WTC11 (cell line): Measurements from ENCODE around the gene UBXN6. TPM values are rescaled to one million over a fixed set of nuclear protein-coding genes. Genes with fewer than 3 reads are reported as not detected.

ENCODE experiments used
- ATAC-seq: fragments of 200-7000 bp; cut with Tn5 transposase; 2 replicates; pipeline ENCODE4 v1.10.0; 2021; ENCODE audit warnings: mild to moderate bottlenecking, moderate library complexity
- CTCF ChIA-PET: fragments of 300-600 bp; sonication (Branson Sonifier 250); formaldehyde crosslinking; loops from one replicate; lab custom pipeline; 2021; ENCODE audit warnings: antibody characterized with exemption; lab: Charles Lee
- POLR2A ChIA-PET: fragments of 350-600 bp; sonication (Branson Sonifier 250); formaldehyde crosslinking; loops from one replicate; lab custom pipeline; 2021; ENCODE audit warnings: antibody characterized with exemption; lab: Charles Lee
- DNase-seq: peaks from one replicate; pipeline ENCODE4 v3.0.0; 2021; ENCODE audit warnings: low spot score
- H3K27ac Mint-ChIP-seq: 2 replicates; pipeline ENCODE4 v1.8.0; 2021; ENCODE audit warnings: mixed read lengths
- H3K27me3 Mint-ChIP-seq: 2 replicates; pipeline ENCODE4 v1.8.0; 2021; ENCODE audit warnings: low read depth, mild to moderate bottlenecking, moderate library complexity, mixed read lengths
- H3K36me3 Mint-ChIP-seq: 2 replicates; pipeline ENCODE4 v1.8.0; 2021; ENCODE audit warnings: mixed read lengths
- H3K4me1 Mint-ChIP-seq: 2 replicates; pipeline ENCODE4 v1.8.0; 2022; ENCODE audit warnings: mixed read lengths
- H3K4me3 Mint-ChIP-seq: 2 replicates; pipeline ENCODE4 v1.8.0; 2021; ENCODE audit warnings: mild to moderate bottlenecking, moderate library complexity, mixed read lengths
- H3K9me3 Mint-ChIP-seq: 2 replicates; pipeline ENCODE4 v1.8.0; 2021; ENCODE audit warnings: mixed read lengths
- CBFB ChIP-seq: sonication (generic); formaldehyde crosslinking; IDR thresholded peaks from 2 replicates; pipeline ENCODE4 v1.8.1; 2022; ENCODE audit warnings: mild to moderate bottlenecking, low read depth, missing genetic modification reagents
- CREM ChIP-seq: sonication (generic); formaldehyde crosslinking; IDR thresholded peaks from 2 replicates; pipeline ENCODE4 v1.8.1; 2022; ENCODE audit warnings: mild to moderate bottlenecking, missing genetic modification reagents, moderate library complexity
- CTCF ChIP-seq: fragments of 200-600 bp; IDR thresholded peaks from 2 replicates; pipeline ENCODE4 v1.8.0; 2022; ENCODE audit warnings: antibody characterized with exemption
- ETV6 ChIP-seq: sonication (generic); formaldehyde crosslinking; IDR thresholded peaks from 2 replicates; pipeline ENCODE4 v1.8.1; 2022; ENCODE audit warnings: mild to moderate bottlenecking, missing genetic modification reagents
- HMGA2 ChIP-seq: fragments of 250-450 bp; sonication (Bioruptor Pico); IDR thresholded peaks from 2 replicates; pipeline ENCODE4 v1.4.0; 2021; ENCODE audit warnings: mild to moderate bottlenecking, moderate library complexity
- MAX ChIP-seq: sonication (generic); formaldehyde crosslinking; IDR thresholded peaks from 2 replicates; pipeline ENCODE4 v1.8.0; 2022; ENCODE audit warnings: mild to moderate bottlenecking, missing genetic modification reagents
- MXD4 ChIP-seq: fragments of 250-450 bp; sonication (Bioruptor Pico); IDR thresholded peaks from 2 replicates; pipeline ENCODE4 v1.8.0; 2021; ENCODE audit warnings: mild to moderate bottlenecking, moderate library complexity, borderline replicate concordance
- SMAD3 ChIP-seq: sonication (generic); formaldehyde crosslinking; IDR thresholded peaks from 2 replicates; pipeline ENCODE4 v1.8.0; 2022; ENCODE audit warnings: missing genetic modification reagents, mild to moderate bottlenecking, borderline replicate concordance
- ZNF121 ChIP-seq: sonication (generic); formaldehyde crosslinking; IDR thresholded peaks from 2 replicates; pipeline ENCODE4 v1.8.0; 2023; ENCODE audit warnings: missing genetic modification reagents
- ZNF416 ChIP-seq: fragments of 250-450 bp; sonication (Bioruptor Pico); IDR thresholded peaks from 2 replicates; pipeline ENCODE4 v1.9.0; 2021; ENCODE audit warnings: mild to moderate bottlenecking, inconsistent platforms
- ZNF425 ChIP-seq: fragments of 250-450 bp; sonication (Bioruptor Pico); conservative IDR thresholded peaks from 2 replicates; pipeline ENCODE4 v1.9.0; 2021; ENCODE audit warnings: mild to moderate bottlenecking
- ZNF512 ChIP-seq: sonication (generic); formaldehyde crosslinking; IDR thresholded peaks from 2 replicates; pipeline ENCODE4 v1.8.1; 2022; ENCODE audit warnings: missing genetic modification reagents, borderline replicate concordance
- total RNA-seq: library from RNA; stranded (reverse); gene quantifications from 3 replicates; pipeline ENCODE4 v1.2.3, GENCODE V29; 2021
- TF ChIP-seq, protein P1 (sequence below): sonication (generic); formaldehyde crosslinking; conservative IDR thresholded peaks from 2 replicates; pipeline ENCODE4 v1.8.1; 2023; ENCODE audit warnings: mild to moderate bottlenecking, low read depth, missing genetic modification reagents, moderate library complexity
- TF ChIP-seq, protein P2 (sequence below): sonication (generic); formaldehyde crosslinking; IDR thresholded peaks from 2 replicates; pipeline ENCODE4 v1.8.1; 2023; ENCODE audit warnings: mild to moderate bottlenecking, missing genetic modification reagents
- TF ChIP-seq, protein P3 (sequence below): sonication (generic); formaldehyde crosslinking; IDR thresholded peaks from 2 replicates; pipeline ENCODE4 v1.8.0; 2022; ENCODE audit warnings: mild to moderate bottlenecking, missing genetic modification reagents
- TF ChIP-seq, protein P4 (sequence below): fragments of 250-450 bp; sonication (Bioruptor Pico); IDR thresholded peaks from 2 replicates; pipeline ENCODE4 v1.9.0; 2021; ENCODE audit warnings: mild to moderate bottlenecking

Gene UBXN6
- total RNA-seq, 1 experiment from 2014 or later = 34.8 TPM

DNA sequence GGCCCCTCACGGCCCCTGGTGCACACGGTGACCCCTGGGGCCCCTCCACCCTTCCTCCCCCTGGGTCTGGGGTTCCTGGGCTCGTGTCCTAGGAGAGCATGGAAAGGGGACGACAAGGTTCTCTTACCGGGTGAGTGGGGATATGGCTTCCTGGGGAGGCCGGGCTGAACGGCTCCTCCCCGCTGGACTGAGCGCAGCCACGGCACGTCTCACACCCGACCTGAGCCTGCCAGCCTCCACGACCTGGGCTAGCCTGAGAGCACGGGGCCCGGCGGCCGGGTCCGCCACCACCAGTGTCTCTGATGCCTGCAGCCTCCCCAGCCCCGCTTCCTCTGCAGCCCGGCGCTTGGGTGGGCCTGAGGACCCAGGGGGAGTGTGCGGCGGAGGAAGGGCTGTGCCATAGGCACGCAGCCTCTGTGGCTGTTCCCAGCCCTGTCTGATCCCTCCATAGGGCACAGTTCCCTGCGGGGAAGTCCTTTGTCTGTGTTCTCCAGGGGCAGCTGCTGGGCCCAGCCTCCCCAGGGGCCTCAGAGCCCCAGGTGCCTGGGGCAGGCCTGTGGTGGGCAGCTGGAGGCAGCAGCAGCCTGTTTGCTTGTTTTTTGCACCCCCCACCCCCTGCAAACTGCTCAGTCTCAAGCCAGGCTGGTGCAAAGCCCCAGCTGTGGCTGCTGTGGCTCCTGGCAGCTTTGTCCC is 45.7 kb upstream of the UBXN6 start:
- peaks cover 15% of the 10 kb centered on the region for H3K27me3 Mint-ChIP-seq
- CTCF ChIA-PET = interaction anchor here (6.7 kb wide), 1 partner anchor 21 kb away, joined by 38 read pairs; no protein-coding TSS in a partner anchor
- no peaks in the 10 kb centered on the region for H3K9me3 Mint-ChIP-seq
- peaks cover 18% of the 10 kb centered on the region for H3K36me3 Mint-ChIP-seq
- no peaks in the 10 kb centered on the region for H3K4me1 Mint-ChIP-seq
- H3K4me3 Mint-ChIP-seq = no peak overlapping the region
- no peak overlapping the region for H3K27ac Mint-ChIP-seq
- POLR2A ChIA-PET = no interaction called here
- TF ChIP-seq ZNF416 (CRISPR knock-in tag) = no peak
- no peak for TF ChIP-seq MXD4 (CRISPR knock-in tag)
- TF ChIP-seq, protein P1, sequence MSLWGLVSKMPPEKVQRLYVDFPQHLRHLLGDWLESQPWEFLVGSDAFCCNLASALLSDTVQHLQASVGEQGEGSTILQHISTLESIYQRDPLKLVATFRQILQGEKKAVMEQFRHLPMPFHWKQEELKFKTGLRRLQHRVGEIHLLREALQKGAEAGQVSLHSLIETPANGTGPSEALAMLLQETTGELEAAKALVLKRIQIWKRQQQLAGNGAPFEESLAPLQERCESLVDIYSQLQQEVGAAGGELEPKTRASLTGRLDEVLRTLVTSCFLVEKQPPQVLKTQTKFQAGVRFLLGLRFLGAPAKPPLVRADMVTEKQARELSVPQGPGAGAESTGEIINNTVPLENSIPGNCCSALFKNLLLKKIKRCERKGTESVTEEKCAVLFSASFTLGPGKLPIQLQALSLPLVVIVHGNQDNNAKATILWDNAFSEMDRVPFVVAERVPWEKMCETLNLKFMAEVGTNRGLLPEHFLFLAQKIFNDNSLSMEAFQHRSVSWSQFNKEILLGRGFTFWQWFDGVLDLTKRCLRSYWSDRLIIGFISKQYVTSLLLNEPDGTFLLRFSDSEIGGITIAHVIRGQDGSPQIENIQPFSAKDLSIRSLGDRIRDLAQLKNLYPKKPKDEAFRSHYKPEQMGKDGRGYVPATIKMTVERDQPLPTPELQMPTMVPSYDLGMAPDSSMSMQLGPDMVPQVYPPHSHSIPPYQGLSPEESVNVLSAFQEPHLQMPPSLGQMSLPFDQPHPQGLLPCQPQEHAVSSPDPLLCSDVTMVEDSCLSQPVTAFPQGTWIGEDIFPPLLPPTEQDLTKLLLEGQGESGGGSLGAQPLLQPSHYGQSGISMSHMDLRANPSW (CRISPR knock-in tag) = no peak
- no peak for TF ChIP-seq ZNF121 (CRISPR knock-in tag)
- TF ChIP-seq CTCF = no peak
- no peak for TF ChIP-seq HMGA2 (CRISPR knock-in tag)
- TF ChIP-seq, protein P2, sequence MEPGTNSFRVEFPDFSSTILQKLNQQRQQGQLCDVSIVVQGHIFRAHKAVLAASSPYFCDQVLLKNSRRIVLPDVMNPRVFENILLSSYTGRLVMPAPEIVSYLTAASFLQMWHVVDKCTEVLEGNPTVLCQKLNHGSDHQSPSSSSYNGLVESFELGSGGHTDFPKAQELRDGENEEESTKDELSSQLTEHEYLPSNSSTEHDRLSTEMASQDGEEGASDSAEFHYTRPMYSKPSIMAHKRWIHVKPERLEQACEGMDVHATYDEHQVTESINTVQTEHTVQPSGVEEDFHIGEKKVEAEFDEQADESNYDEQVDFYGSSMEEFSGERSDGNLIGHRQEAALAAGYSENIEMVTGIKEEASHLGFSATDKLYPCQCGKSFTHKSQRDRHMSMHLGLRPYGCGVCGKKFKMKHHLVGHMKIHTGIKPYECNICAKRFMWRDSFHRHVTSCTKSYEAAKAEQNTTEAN = no peak
- no peak for TF ChIP-seq CREM
- TF ChIP-seq, protein P3, sequence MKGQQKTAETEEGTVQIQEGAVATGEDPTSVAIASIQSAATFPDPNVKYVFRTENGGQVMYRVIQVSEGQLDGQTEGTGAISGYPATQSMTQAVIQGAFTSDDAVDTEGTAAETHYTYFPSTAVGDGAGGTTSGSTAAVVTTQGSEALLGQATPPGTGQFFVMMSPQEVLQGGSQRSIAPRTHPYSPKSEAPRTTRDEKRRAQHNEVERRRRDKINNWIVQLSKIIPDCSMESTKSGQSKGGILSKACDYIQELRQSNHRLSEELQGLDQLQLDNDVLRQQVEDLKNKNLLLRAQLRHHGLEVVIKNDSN = no peak
- TF ChIP-seq, protein P4, sequence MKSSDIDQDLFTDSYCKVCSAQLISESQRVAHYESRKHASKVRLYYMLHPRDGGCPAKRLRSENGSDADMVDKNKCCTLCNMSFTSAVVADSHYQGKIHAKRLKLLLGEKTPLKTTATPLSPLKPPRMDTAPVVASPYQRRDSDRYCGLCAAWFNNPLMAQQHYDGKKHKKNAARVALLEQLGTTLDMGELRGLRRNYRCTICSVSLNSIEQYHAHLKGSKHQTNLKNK (CRISPR knock-in tag) = no peak
- no peak for TF ChIP-seq ETV6
- no peak for TF ChIP-seq SMAD3 (CRISPR knock-in tag)
- no peak for TF ChIP-seq MAX
- no peak for TF ChIP-seq CBFB (CRISPR knock-in tag)
- TF ChIP-seq ZNF425 (CRISPR knock-in tag) = no peak
- TF ChIP-seq ZNF512 = no peak
- ATAC-seq = no peak
- no peak for DNase-seq
